DOHH2 (cell line): ENCODE data around the gene IL25.

Source experiments
- H3F3A ChIP-seq: fragments of 200-600 bp; sonication (generic), shearing (Covaris generic); 2 replicates; pipeline ENCODE4 v1.6.0; 2016; ENCODE audit warnings: antibody characterized with exemption, mild to moderate bottlenecking; ENCODE audit not compliant: control insufficient read depth, insufficient read depth
- H3K27ac ChIP-seq: fragments of 200-600 bp; sonication (generic); 2 replicates; pipeline ENCODE4 v1.5.1; 2014; ENCODE audit warnings: low read depth, mild to moderate bottlenecking, low read length, moderate library complexity
- H3K27me3 ChIP-seq: fragments of 200-600 bp; sonication (generic); 2 replicates; pipeline ENCODE4 v1.6.1; 2014; ENCODE audit warnings: mild to moderate bottlenecking, low read length, mixed read lengths; ENCODE audit not compliant: control insufficient read depth
- H3K36me3 ChIP-seq: fragments of 200-600 bp; sonication (generic); 2 replicates; pipeline ENCODE4 v1.6.1; 2014; ENCODE audit warnings: mild to moderate bottlenecking, low read length, moderate library complexity, mixed read lengths; ENCODE audit not compliant: control insufficient read depth
- H3K4me1 ChIP-seq: fragments of 200-600 bp; sonication (generic); 2 replicates; pipeline ENCODE4 v1.6.1; 2014; ENCODE audit warnings: mild to moderate bottlenecking, low read length, mixed read lengths; ENCODE audit not compliant: control insufficient read depth
- H3K4me2 ChIP-seq: fragments of 200-600 bp; sonication (generic); 2 replicates; pipeline ENCODE4 v1.6.0; 2014; ENCODE audit warnings: mild to moderate bottlenecking, low read length, moderate library complexity
- H3K4me3 ChIP-seq: fragments of 200-600 bp; sonication (generic); 2 replicates; pipeline ENCODE4 v1.5.1; 2014; ENCODE audit warnings: mild to moderate bottlenecking, low read length, mixed read lengths
- H3K79me2 ChIP-seq: fragments of 200-600 bp; sonication (generic); 2 replicates; pipeline ENCODE4 v1.6.1; 2014; ENCODE audit warnings: mild to moderate bottlenecking, low read length, mixed read lengths; ENCODE audit not compliant: control insufficient read depth
- H3K9me2 ChIP-seq: fragments of 200-600 bp; sonication (generic); replicated peaks from 2 replicates; pipeline ENCODE4 v1.6.1; 2014; ENCODE audit warnings: mild to moderate bottlenecking, low read length, mixed read lengths; ENCODE audit not compliant: control insufficient read depth
- H3K9me3 ChIP-seq: fragments of 200-600 bp; sonication (generic); 2 replicates; pipeline ENCODE4 v1.6.1; 2014; ENCODE audit warnings: antibody characterized with exemption, low read length, mixed read lengths; ENCODE audit not compliant: control insufficient read depth, insufficient read depth
- H4K20me1 ChIP-seq: fragments of 200-600 bp; sonication (generic); 2 replicates; pipeline ENCODE4 v1.6.0; 2014; ENCODE audit warnings: low read depth, mild to moderate bottlenecking, antibody characterized with exemption, low read length, moderate library complexity; ENCODE audit not compliant: control insufficient read depth, insufficient read depth
- EZH2phosphoT487 ChIP-seq: fragments of 200-600 bp; sonication (generic); IDR thresholded peaks from 2 replicates; pipeline ENCODE4 v1.6.1; 2017; ENCODE audit warnings: borderline replicate concordance, mild to moderate bottlenecking, antibody characterized with exemption, low read length, moderate library complexity, mixed read lengths
- TF ChIP-seq, protein P1 (sequence below): fragments of 200-600 bp; sonication (generic); IDR thresholded peaks from one replicate; pipeline ENCODE4 v1.5.1; 2014; ENCODE audit warnings: antibody characterized with exemption, mild to moderate bottlenecking, low read depth, low read length; ENCODE audit not compliant: poor library complexity, severe bottlenecking

Gene IL25

GRCh38 chr14:23372509-23372908 is at the start of gene IL25:
Gene IL25, plus strand, starts transcription at chr14:23372809.
- Histone ChIP-seq H3K79me2 (no peaks in the 10 kb centered on the region), H4K20me1 (no peaks in the 10 kb centered on the region), H3K9me3 (no peaks in the 10 kb centered on the region), H3K4me1 (0 out of 2 replicates have a peak, but pooled peaks cover 5% of the 10 kb centered on the region), H3K4me3 (no peak within 1 kb of the TSS), H3K9me2 (no peaks in the 10 kb centered on the region), H3F3A (no peaks in the 10 kb centered on the region), H3K36me3 (no peaks in the 10 kb centered on the region), H3K27ac (no peak within 1 kb of the TSS), H3K4me2 (no peak within 1 kb of the TSS), H3K27me3 (peaks cover 3% of the 10 kb centered on the region; the same call in 1 of the 2 replicates)
- TF ChIP-seq, protein P1, sequence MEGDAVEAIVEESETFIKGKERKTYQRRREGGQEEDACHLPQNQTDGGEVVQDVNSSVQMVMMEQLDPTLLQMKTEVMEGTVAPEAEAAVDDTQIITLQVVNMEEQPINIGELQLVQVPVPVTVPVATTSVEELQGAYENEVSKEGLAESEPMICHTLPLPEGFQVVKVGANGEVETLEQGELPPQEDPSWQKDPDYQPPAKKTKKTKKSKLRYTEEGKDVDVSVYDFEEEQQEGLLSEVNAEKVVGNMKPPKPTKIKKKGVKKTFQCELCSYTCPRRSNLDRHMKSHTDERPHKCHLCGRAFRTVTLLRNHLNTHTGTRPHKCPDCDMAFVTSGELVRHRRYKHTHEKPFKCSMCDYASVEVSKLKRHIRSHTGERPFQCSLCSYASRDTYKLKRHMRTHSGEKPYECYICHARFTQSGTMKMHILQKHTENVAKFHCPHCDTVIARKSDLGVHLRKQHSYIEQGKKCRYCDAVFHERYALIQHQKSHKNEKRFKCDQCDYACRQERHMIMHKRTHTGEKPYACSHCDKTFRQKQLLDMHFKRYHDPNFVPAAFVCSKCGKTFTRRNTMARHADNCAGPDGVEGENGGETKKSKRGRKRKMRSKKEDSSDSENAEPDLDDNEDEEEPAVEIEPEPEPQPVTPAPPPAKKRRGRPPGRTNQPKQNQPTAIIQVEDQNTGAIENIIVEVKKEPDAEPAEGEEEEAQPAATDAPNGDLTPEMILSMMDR, result no peak
- TF ChIP-seq EZH2phosphoT487, result no peak

DNA sequence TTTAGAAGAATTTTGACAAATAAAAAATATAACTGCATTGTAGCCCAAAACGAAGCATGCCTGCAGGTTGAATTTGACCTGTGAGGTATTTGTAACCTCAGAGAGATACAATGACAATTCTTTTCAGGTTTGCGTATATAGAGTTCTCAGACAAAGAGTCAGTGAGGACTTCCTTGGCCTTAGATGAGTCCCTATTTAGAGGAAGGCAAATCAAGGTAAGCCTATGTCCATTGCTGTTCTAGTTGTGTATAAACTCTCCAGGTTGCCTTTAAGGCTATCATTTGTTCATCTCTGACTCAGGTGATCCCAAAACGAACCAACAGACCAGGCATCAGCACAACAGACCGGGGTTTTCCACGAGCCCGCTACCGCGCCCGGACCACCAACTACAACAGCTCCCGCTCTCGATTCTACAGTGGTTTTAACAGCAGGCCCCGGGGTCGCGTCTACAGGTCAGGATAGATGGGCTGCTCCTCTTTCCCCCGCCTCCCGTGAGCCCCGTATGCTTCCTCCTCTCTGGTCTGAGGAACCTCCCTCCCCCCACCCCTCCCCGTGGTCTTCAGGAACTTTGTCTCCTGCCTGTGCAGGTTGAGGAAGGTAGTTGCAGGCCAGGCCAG is 48.7 kb upstream of the IL25 start:
- H3K79me2 ChIP-seq, result peaks cover 37% of the 10 kb centered on the region
- peaks cover 22% of the 10 kb centered on the region for H3K4me1 ChIP-seq
- H3F3A ChIP-seq, result peaks cover 34% of the 10 kb centered on the region
- H3K4me3 ChIP-seq, result no peak overlapping the region
- no peak overlapping the region for H3K27ac ChIP-seq
- no peaks in the 10 kb centered on the region; the same call in 1 of the 2 replicates for H4K20me1 ChIP-seq
- TF ChIP-seq, protein P1, result no peak
- TF ChIP-seq EZH2phosphoT487, result no peak
- H3K9me3 ChIP-seq, result no peaks in the 10 kb centered on the region
- H3K9me2 ChIP-seq, result no peaks in the 10 kb centered on the region
- H3K36me3 ChIP-seq, result peaks cover 57% of the 10 kb centered on the region
- H3K4me2 ChIP-seq, result peak overlapping the region; percentile 69; the same call in 1 of the 2 replicates
- H3K27me3 ChIP-seq, result no peaks in the 10 kb centered on the region

DNA sequence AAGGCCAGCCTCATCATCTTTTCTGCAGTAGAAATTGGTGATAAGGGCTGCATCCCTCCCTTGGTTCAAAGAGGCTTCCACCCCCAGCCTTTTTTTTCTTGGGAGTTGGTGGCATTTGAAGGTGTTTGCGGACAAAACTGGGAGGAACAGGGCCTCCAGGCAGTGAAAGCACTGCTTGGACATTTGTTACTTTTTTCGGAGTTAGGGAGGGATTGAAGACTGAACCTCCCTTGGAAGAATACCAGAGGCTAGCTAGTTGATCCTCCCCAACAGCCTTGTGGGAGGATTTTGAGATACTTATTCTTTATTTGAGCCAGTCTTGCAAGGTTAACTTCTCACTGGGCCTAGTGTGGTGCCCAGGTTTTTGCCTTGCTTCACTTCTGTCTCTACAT is 48.2 kb upstream of the IL25 start:
- H3K27ac ChIP-seq, result no peak overlapping the region
- no peaks in the 10 kb centered on the region for H3K9me2 ChIP-seq
- peaks cover 34% of the 10 kb centered on the region for H3F3A ChIP-seq
- H3K4me3 ChIP-seq, result no peak overlapping the region
- H3K9me3 ChIP-seq, result no peaks in the 10 kb centered on the region
- H3K4me2 ChIP-seq, result no peak overlapping the region; the same call in 1 of the 2 replicates
- peaks cover 22% of the 10 kb centered on the region for H3K4me1 ChIP-seq
- peaks cover 37% of the 10 kb centered on the region for H3K79me2 ChIP-seq
- no peaks in the 10 kb centered on the region; the same call in 1 of the 2 replicates for H4K20me1 ChIP-seq
- TF ChIP-seq, protein P1, result no peak
- no peak for TF ChIP-seq EZH2phosphoT487
- H3K27me3 ChIP-seq, result no peaks in the 10 kb centered on the region
- H3K36me3 ChIP-seq, result peaks cover 56% of the 10 kb centered on the region
